ENCODE measurements around the gene PPARG.
A peak's percentile ranks its signal among the peaks of the same experiment; 100 is the strongest.

Gene PPARG

DNA sequence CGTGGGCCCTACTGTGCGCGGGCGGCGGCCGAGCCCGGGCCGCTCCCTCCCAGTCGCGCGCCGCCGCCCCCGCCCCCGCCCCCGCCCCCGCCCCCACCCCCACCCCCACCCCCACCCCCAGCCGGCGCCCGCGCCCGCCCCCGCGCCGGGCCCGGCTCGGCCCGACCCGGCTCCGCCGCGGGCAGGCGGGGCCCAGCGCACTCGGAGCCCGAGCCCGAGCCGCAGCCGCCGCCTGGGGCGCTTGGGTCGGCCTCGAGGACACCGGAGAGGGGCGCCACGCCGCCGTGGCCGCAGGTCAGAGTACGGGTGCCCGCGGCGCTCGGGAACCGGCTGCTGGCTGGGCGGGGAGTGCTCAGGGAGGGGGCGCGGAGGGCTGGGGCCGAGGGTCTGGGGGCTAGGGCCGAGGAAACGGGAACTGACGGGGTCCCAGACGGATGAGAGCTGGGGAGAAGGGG is 1.1 kb upstream of the PPARG start:
- Mint-ChIP-seq H3K36me3 (ENCODE audit: low read depth) (peaks cover 1% of the 10 kb centered on the region), H3K27ac (no peak overlapping the region), H3K9me3 (peaks cover 7% of the 10 kb centered on the region), H3K27me3 (peaks cover 70% of the 10 kb centered on the region), H3K4me3 (peak overlapping the region; percentile 53), H3K4me1 (peaks cover 19% of the 10 kb centered on the region)
- no peak for ATAC-seq
- DNase-seq: no peak

DNA sequence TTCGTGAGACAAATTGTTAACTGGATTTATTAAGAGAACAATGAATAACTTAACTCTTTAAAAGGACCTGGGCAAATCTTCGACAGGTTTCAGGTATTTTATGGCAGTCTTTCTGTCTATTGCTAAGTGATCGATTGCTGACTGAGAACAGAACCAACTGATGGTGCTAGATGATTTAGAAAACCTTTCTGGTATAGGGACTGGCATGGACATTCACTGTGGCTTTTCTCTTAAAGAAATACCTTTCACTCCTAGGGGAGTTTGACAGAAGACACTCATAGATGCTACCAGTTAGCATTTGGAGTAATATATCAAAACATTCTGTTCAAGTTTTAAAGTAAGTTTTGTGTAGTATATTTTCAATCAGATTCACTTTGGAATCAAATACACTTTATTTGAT is 654 bp downstream of the PPARG start:
- Mint-ChIP-seq H3K27ac (no peak overlapping the region), H3K4me1 (peaks cover 31% of the 10 kb centered on the region), H3K27me3 (peaks cover 60% of the 10 kb centered on the region), H3K9me3 (peaks cover 7% of the 10 kb centered on the region), H3K4me3 (peak overlapping the region; percentile 40), H3K36me3 (ENCODE audit: low read depth) (peaks cover 1% of the 10 kb centered on the region)
- DNase-seq (no peak), ATAC-seq (no peak)

DNA sequence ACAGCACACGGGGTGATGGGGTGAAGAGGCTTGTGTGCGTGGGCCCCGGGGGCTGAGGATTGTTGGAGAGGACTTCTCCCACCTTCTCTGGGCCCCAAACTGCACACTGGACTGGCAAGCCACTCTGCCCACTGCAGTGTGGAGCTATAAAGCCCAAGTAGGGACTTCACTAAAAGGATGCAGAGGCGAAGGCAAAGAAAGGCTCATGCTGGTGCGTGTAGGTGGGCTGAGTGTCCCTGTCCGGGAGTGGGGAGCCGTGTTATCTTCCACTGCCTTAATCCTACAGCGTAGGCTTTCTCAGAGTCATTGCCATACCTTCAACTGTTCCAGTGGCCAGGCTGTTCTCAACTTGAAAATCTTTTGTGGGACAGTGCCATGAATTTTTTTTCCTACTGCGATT is 3.9 kb downstream of the PPARG start:
- DNase-seq (no peak), ATAC-seq (no peak)
- Mint-ChIP-seq H3K4me3 (no peak overlapping the region), H3K27ac (no peak overlapping the region), H3K9me3 (no peaks in the 10 kb centered on the region), H3K27me3 (peaks cover 35% of the 10 kb centered on the region), H3K36me3 (ENCODE audit: low read depth) (no peaks in the 10 kb centered on the region), H3K4me1 (peaks cover 22% of the 10 kb centered on the region)

GRCh38 chr3:12294885-12295580 is 6.2 kb downstream of the PPARG start:
- Mint-ChIP-seq H3K4me3 (no peak overlapping the region), H3K27me3 (peaks cover 18% of the 10 kb centered on the region), H3K27ac (no peak overlapping the region), H3K4me1 (peaks cover 14% of the 10 kb centered on the region), H3K9me3 (no peaks in the 10 kb centered on the region), H3K36me3 (ENCODE audit: low read depth) (no peaks in the 10 kb centered on the region)
- DNase-seq: no peak
- ATAC-seq: no peak

- Mint-ChIP-seq H3K27me3 (peaks cover 12% of the 10 kb centered on the region), H3K4me3 (no peak overlapping the region), H3K4me1 (peaks cover 14% of the 10 kb centered on the region), H3K9me3 (no peaks in the 10 kb centered on the region), H3K36me3 (ENCODE audit: low read depth) (no peaks in the 10 kb centered on the region), H3K27ac (no peak overlapping the region)
- ATAC-seq (no peak), DNase-seq (no peak)
Measured at GRCh38 chr3:12296511-12296910, 7.6 kb downstream of the PPARG start.

- no peak overlapping the region for H3K4me3 Mint-ChIP-seq
- no peak overlapping the region for H3K27ac Mint-ChIP-seq
- H3K4me1 Mint-ChIP-seq: peaks cover 6% of the 10 kb centered on the region
- H3K27me3 Mint-ChIP-seq: peaks cover 10% of the 10 kb centered on the region
- H3K36me3 Mint-ChIP-seq (ENCODE audit: low read depth): no peaks in the 10 kb centered on the region
- no peak for DNase-seq
- no peaks in the 10 kb centered on the region for H3K9me3 Mint-ChIP-seq
- no peak for ATAC-seq
Measured at GRCh38 chr3:12299026-12299425, 10.2 kb downstream of the PPARG start.

DNA sequence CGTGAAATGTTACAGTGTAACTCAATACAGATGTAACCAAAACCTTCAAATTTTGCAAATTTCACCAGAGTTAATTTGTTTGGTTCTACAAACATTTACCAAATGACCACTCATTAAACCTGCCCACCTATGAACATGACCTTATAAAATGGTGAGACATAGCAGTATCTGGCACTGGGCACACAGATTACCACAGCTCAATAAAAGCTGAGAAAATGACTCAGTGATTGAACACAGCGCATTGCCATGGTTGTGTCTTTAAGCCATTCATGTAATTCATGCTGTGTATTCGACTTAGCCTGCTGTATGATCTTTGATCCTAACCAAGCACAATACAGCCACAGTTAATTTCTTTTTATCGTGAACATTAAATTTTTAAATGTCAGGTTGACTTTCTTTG is 11.3 kb downstream of the PPARG start:
- ATAC-seq (no peak), DNase-seq (no peak)
- Mint-ChIP-seq H3K9me3 (no peaks in the 10 kb centered on the region), H3K27ac (no peak overlapping the region), H3K4me3 (no peak overlapping the region), H3K4me1 (no peaks in the 10 kb centered on the region), H3K36me3 (ENCODE audit: low read depth) (no peaks in the 10 kb centered on the region), H3K27me3 (peaks cover 17% of the 10 kb centered on the region)

DNA sequence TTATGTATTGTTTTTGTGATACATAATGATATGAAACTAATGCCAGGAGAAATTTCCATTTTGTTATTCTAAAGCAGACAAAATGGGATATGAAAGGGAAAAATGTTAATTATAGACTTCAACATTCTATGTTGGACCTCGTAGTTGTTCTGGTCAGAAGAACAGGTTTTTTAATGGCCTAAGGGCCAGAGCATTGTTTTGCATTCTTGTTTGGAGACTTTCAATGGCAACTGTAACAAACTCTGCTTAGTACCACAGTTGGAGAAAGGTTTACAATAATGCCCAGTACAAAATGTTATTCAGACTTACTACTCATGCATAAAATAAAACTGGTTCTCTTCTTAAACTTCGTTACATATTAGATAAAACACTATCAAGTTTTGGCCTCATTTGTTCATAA is 12.2 kb downstream of the PPARG start:
- Mint-ChIP-seq H3K27ac (no peak overlapping the region), H3K4me3 (no peak overlapping the region), H3K27me3 (peaks cover 22% of the 10 kb centered on the region), H3K9me3 (no peaks in the 10 kb centered on the region), H3K4me1 (no peaks in the 10 kb centered on the region), H3K36me3 (ENCODE audit: low read depth) (no peaks in the 10 kb centered on the region)
- DNase-seq (no peak), ATAC-seq (no peak)

DNA sequence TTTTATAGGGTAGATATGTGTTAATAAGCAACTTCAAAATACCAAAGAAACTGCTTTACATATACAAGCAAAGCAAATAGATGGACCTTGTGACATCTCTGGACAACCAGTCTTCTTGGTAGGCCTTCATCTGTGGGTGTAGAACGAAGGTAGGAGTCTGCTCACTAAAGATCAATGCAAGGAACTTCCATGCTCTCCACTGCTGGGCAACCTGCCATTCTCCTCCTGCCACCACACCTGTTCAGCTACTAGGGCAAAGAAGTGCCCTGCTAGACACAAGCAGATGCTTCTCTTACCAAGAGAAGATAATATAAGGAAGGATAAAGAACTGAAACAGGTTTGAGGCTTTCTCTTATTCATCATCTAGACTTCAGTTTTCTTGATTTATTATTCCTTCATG is 12.6 kb downstream of the PPARG start:
- H3K9me3 Mint-ChIP-seq: no peaks in the 10 kb centered on the region

DNA sequence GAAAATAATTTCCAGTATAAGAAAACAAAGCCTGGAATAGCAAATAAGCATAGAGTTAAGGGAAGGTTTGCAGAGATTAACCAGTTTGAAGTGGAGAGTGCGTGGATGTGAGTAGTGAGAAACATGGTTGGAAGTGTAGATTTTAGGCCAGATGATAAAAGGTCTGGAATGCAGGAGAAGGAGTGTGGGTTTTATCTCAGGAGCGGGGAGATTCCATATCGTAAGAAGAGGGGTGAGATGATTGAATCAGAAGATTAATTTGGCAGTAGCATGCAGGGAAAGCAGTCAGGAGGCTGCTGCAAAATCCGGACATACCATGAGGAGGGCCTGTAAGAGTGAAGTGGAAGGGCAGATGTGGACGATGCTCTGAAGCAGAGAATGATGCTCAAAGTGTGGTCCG is 13.7 kb downstream of the PPARG start:
- peaks cover 23% of the 10 kb centered on the region for H3K27me3 Mint-ChIP-seq
- H3K27ac Mint-ChIP-seq: no peak overlapping the region
- H3K9me3 Mint-ChIP-seq: no peaks in the 10 kb centered on the region
- ATAC-seq (no peak), DNase-seq (no peak)
- no peaks in the 10 kb centered on the region for H3K4me1 Mint-ChIP-seq
- no peaks in the 10 kb centered on the region for H3K36me3 Mint-ChIP-seq (ENCODE audit: low read depth)
- H3K4me3 Mint-ChIP-seq: no peak overlapping the region

More for the DNA sequence above, 12.6 kb downstream of the PPARG start:
- Mint-ChIP-seq H3K36me3 (ENCODE audit: low read depth) (no peaks in the 10 kb centered on the region), H3K4me3 (no peak overlapping the region), H3K27ac (no peak overlapping the region), H3K4me1 (no peaks in the 10 kb centered on the region), H3K27me3 (peaks cover 23% of the 10 kb centered on the region)
- ATAC-seq (no peak), DNase-seq (no peak)

GRCh38 chr3:12303534-12303933 is 14.7 kb downstream of the PPARG start:
- no peak overlapping the region for H3K4me3 Mint-ChIP-seq
- DNase-seq (no peak), ATAC-seq (no peak)
- peaks cover 23% of the 10 kb centered on the region for H3K27me3 Mint-ChIP-seq
- H3K36me3 Mint-ChIP-seq (ENCODE audit: low read depth): no peaks in the 10 kb centered on the region
- peaks cover 7% of the 10 kb centered on the region for H3K4me1 Mint-ChIP-seq
- H3K27ac Mint-ChIP-seq: no peak overlapping the region
- H3K9me3 Mint-ChIP-seq: no peaks in the 10 kb centered on the region

GRCh38 chr3:12303993-12304392 is 15.1 kb downstream of the PPARG start:
- H3K9me3 Mint-ChIP-seq: no peaks in the 10 kb centered on the region
- no peaks in the 10 kb centered on the region for H3K36me3 Mint-ChIP-seq (ENCODE audit: low read depth)
- H3K4me1 Mint-ChIP-seq: peaks cover 11% of the 10 kb centered on the region
- peaks cover 25% of the 10 kb centered on the region for H3K27me3 Mint-ChIP-seq
- DNase-seq: no peak
- no peak overlapping the region for H3K4me3 Mint-ChIP-seq
- no peak overlapping the region for H3K27ac Mint-ChIP-seq
- no peak for ATAC-seq

DNA sequence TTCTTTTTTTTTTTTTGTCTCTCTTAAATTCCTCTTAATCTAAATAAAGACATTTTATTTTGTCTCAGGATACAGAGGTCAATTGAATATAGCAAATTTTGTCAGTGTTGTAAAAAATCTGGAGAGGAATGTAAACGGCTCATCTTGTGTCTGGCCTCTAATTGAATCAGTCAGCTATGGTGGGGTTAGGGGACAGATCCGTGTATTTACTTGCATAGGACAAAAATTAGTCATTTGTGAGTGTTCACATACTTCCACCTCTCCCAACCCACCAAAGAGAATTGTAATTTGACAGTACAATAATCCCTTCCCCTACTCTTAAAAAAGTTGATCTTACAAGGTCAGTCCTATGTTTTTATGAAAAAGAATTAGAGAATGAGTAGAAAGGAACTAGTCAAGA is 18.3 kb downstream of the PPARG start:
- H3K9me3 Mint-ChIP-seq: no peaks in the 10 kb centered on the region
- no peak overlapping the region for H3K27ac Mint-ChIP-seq
- H3K4me1 Mint-ChIP-seq: peaks cover 18% of the 10 kb centered on the region
- no peaks in the 10 kb centered on the region for H3K36me3 Mint-ChIP-seq (ENCODE audit: low read depth)
- H3K4me3 Mint-ChIP-seq: no peak overlapping the region
- peaks cover 21% of the 10 kb centered on the region for H3K27me3 Mint-ChIP-seq
- DNase-seq (no peak), ATAC-seq (no peak)

DNA sequence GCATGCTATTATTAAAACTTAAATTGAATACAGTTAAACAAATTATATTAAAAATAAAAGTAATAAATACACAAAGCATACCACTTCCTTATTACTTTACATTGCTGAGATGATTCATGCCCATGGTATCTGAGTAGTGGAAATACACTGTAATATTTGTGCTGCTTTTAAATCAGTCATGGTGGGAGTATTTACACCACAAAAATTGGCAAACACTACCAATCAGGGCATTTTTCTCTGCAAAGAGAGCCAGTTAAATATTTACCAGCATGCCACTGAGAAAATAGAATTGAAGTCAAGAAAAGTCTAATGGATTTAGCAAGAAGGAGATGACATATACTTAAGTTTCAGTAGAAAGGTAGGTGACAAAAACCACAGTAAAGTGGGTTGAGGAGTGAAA is 19.6 kb downstream of the PPARG start:
- peak; percentile 75 for ATAC-seq
- H3K27me3 Mint-ChIP-seq: peaks cover 15% of the 10 kb centered on the region
- DNase-seq: no peak
- H3K4me1 Mint-ChIP-seq: peaks cover 19% of the 10 kb centered on the region
- H3K36me3 Mint-ChIP-seq (ENCODE audit: low read depth): no peaks in the 10 kb centered on the region
- peak overlapping the region; percentile 9 for H3K27ac Mint-ChIP-seq
- H3K9me3 Mint-ChIP-seq: no peaks in the 10 kb centered on the region
- H3K4me3 Mint-ChIP-seq: no peak overlapping the region

DNA sequence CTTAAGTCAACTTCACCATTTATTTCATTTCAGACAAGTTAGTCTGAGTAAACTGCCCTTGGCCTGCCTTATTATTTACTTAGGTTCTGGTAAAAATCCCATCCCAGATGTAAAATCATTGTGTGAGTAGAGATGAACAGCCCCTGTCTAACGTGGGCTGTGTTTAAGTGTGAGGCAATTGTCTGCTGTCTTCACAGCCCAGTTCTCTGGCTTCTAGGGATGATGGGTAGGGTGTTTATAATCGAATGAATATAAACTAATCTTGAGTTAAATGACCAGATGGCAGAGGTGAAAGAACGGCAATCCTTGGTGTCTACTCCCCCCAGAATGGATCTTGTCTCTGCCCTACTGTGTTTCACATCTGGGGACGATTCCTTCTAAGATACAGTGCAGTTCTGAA is 20.8 kb downstream of the PPARG start:
- no peak for DNase-seq
- Mint-ChIP-seq H3K4me3 (no peak overlapping the region), H3K36me3 (ENCODE audit: low read depth) (no peaks in the 10 kb centered on the region), H3K4me1 (peaks cover 19% of the 10 kb centered on the region), H3K9me3 (no peaks in the 10 kb centered on the region), H3K27me3 (peaks cover 16% of the 10 kb centered on the region), H3K27ac (no peak overlapping the region)
- no peak for ATAC-seq

DNA sequence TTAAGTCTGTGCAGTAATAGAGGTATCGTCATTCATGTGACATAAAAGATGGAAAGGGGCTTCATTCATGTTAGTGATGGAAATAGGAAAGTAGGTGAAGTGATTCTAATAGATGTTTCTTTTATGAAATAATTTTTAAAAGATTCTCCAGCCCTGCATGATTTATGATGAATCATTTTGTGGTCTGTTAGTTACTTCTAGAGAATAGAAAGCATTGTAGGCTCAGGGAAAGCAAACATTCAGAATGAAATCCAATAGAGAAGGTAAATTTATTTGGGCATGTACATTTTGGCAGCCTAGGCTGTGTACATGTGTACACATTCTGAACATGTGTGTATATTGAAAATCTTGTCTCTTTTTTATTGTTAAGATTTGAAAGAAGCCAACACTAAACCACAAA is 23.1 kb downstream of the PPARG start:
- Mint-ChIP-seq H3K27ac (no peak overlapping the region), H3K4me3 (no peak overlapping the region), H3K9me3 (no peaks in the 10 kb centered on the region), H3K4me1 (peaks cover 19% of the 10 kb centered on the region), H3K27me3 (peaks cover 13% of the 10 kb centered on the region), H3K36me3 (ENCODE audit: low read depth) (no peaks in the 10 kb centered on the region)
- ATAC-seq (peak; percentile 57), DNase-seq (no peak)
